Thyroid gland (tissue), 4 donors: ENCODE data around the gene KRTAP6-3. TPM values are rescaled to one million over a fixed set of nuclear protein-coding genes. Genes with fewer than 3 reads are reported as not detected.

ENCODE experiments used
- DNase-seq, 2 donors: peaks; one replicate each; pipeline ENCODE4 v3.0.0-alpha.2; 2019
- H3K27ac ChIP-seq, 3 donors: fragments of 200-600 bp; sonication (generic); 1 replicate in 2 of 3; 2 replicates in 1 of 3; pipeline ENCODE4 v1.5.1; 2016 to 2019; ENCODE audit warnings: mild to moderate bottlenecking in 1 of 3, moderate library complexity in 1 of 3
- H3K27me3 ChIP-seq: fragments of 200-600 bp; sonication (generic); one replicate; pipeline ENCODE4 v1.5.1; 2019
- H3K36me3 ChIP-seq, 2 donors: fragments of 200-600 bp; sonication (generic); one replicate each; pipeline ENCODE4 v1.5.1; 2016 to 2019
- H3K4me1 ChIP-seq, 2 donors: fragments of 200-600 bp; sonication (generic); one replicate each; pipeline ENCODE4 v1.5.1; 2017 to 2019
- H3K4me3 ChIP-seq, 3 donors: fragments of 200-600 bp; sonication (generic); replicated peaks in 1 of 3; 1 replicate in 2 of 3; 2 replicates in 1 of 3; pipeline ENCODE4 v1.5.1; 2016; ENCODE audit warnings: mild to moderate bottlenecking in 1 of 3
- H3K9me3 ChIP-seq: fragments of 200-600 bp; sonication (generic); one replicate; pipeline ENCODE4 v1.5.1; 2017
- POLR2A ChIP-seq, 2 donors: fragments of 450-650 bp; IDR thresholded peaks; one replicate each; pipeline ENCODE4 v1.6.1; 2017; ENCODE audit warnings: antibody characterized with exemption in 2 of 2, mild to moderate bottlenecking in 2 of 2, moderate library complexity in 1 of 2
- WGBS, 2 donors: methylation state at CpG; one replicate each; pipeline ENCODE4 v1.1.5; 2017; 5-methylcytosine and 5-hydroxymethylcytosine counted together
- intact Hi-C: fragments of 100-400 bp; cut with DNase I; formaldehyde crosslinking; loops from one replicate; pipeline ENCODE4 v1.15.1; 2023
- small RNA-seq: library from RNA; depleted of rRNA; stranded (forward); fragments of <200 nt; gene quantifications from one replicate; pipeline ENCODE3, GENCODE V24; 2016
- total RNA-seq, 4 donors: library from RNA; depleted of rRNA; stranded (reverse); fragments of >200 nt; gene quantifications; one replicate each; pipeline ENCODE4 v1.2.3, GENCODE V29; 2016
- TF ChIP-seq, protein P1 (sequence below), 6 experiments: fragments of 200-600 bp in 3 of 6; fragments of 450-650 bp in 3 of 6; sonication (generic) in 3 of 6; IDR thresholded peaks; one replicate each; pipeline ENCODE4 v1.5.1; 2016 to 2019; ENCODE audit warnings: antibody characterized with exemption in 6 of 6, mild to moderate bottlenecking in 2 of 6, inconsistent platforms in 1 of 6, moderate library complexity in 1 of 6

The KRTAP6-3 gene
- total RNA-seq, 4 donors from 2014 or later = not detected

DNA sequence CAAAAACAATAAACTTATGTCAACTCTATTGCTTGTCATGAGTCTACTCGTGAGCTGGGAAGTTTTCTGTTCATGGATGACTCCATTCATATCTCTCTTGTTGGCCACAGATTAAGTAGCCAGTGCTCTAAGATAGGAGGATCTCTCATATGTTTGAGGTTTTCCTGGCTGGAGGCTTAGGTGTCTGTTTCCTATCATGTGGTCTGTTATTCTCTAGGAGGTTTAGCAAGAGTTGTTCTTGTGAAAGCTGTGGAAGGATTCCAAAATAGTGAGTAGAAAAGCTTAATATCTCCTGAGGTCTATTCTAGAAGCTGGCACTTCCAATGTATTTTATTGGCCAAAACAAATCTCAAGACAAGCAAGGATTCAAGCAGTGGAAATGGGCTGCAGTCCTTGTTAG, 37.0 kb downstream of the KRTAP6-3 start:
- intact Hi-C loops = no loop called here
- no peak overlapping the region for H3K4me3 ChIP-seq
- H3K9me3 ChIP-seq = no peaks in the 10 kb centered on the region
- H3K4me1 ChIP-seq = no peaks in the 10 kb centered on the region
- WGBS, 2 donors = 76% methylated on average over 1 of the region's 1 CpG
- H3K36me3 ChIP-seq = no peaks in the 10 kb centered on the region
- no peak for DNase-seq
- H3K27me3 ChIP-seq = no peaks in the 10 kb centered on the region
- no peak overlapping the region for H3K27ac ChIP-seq
- TF ChIP-seq POLR2A (IDR thresholded peaks at IDR 0.05) = no peak
- TF ChIP-seq, protein P1, sequence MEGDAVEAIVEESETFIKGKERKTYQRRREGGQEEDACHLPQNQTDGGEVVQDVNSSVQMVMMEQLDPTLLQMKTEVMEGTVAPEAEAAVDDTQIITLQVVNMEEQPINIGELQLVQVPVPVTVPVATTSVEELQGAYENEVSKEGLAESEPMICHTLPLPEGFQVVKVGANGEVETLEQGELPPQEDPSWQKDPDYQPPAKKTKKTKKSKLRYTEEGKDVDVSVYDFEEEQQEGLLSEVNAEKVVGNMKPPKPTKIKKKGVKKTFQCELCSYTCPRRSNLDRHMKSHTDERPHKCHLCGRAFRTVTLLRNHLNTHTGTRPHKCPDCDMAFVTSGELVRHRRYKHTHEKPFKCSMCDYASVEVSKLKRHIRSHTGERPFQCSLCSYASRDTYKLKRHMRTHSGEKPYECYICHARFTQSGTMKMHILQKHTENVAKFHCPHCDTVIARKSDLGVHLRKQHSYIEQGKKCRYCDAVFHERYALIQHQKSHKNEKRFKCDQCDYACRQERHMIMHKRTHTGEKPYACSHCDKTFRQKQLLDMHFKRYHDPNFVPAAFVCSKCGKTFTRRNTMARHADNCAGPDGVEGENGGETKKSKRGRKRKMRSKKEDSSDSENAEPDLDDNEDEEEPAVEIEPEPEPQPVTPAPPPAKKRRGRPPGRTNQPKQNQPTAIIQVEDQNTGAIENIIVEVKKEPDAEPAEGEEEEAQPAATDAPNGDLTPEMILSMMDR (IDR thresholded peaks at IDR 0.05) = no peak

DNA sequence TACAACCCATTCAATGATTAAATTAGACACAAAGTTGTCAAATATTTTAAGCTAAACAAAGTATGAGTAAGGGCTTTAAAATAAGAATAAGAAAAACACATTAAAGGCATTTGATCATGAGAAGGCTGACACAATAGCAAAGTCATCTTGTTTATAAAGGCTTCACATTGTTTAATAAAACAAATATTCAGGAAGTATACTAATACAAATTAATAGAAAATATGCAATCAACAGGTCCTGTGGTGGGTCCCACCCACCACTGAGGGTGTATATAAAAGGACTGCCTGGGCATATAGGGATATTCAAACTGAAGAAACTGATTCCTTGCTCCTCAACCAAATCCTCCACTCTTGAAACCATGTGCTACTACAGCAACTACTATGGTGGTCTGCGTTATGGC, 42.7 kb downstream of the KRTAP6-3 start, which contains the start of gene KRTAP20-2:
TSS of gene KRTAP20-2 (plus strand) at position 301 of the 400 bp plus-strand sequence. CDS start at position 359, 58 bp downstream.
- no peaks in the 10 kb centered on the region for H3K36me3 ChIP-seq
- intact Hi-C loops = no loop called here

DNA sequence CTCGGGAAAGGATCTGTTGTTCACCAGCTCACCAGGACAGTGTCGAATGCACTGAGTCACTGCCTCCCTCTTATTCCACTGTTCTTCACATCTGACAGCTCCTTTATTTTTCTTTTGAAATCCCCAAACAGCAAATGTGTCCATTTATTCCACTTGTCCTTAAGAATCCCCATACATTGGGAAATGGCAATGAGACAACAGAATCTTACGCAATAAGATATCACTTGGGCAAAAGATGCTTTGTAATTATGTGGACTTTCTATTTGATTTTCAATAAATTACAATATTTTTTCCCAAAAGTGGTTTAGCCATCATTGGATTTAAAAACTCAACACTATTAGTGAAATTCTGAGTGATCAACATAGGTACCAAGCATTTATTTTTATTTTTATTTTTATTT, 46.4 kb downstream of the KRTAP6-3 start:
- Histone ChIP-seq H3K4me1 (no peaks in the 10 kb centered on the region), H3K4me3 (no peak overlapping the region), H3K36me3 (no peaks in the 10 kb centered on the region), H3K9me3 (no peaks in the 10 kb centered on the region), H3K27me3 (no peaks in the 10 kb centered on the region), H3K27ac (no peak overlapping the region)
- 85 to 92% methylated on average over 3 of the region's 3 CpGs for WGBS, 2 donors
- intact Hi-C loops = no loop called here
- TF ChIP-seq, protein P1 (IDR thresholded peaks at IDR 0.05) = no peak
- no peak for TF ChIP-seq POLR2A (IDR thresholded peaks at IDR 0.05)
- no peak for DNase-seq

More for the DNA sequence above, 42.7 kb downstream of the KRTAP6-3 start, which contains the start of gene KRTAP20-2:
- no peaks in the 10 kb centered on the region for H3K4me1 ChIP-seq
- WGBS, 2 donors = 90 to 93% methylated on average over 1 of the region's 1 CpG
- H3K27ac ChIP-seq = no peak within 1 kb of the TSS
- no peaks in the 10 kb centered on the region for H3K9me3 ChIP-seq
- no peaks in the 10 kb centered on the region for H3K27me3 ChIP-seq
- DNase-seq = no peak
- H3K4me3 ChIP-seq = no peak within 1 kb of the TSS
- TF ChIP-seq, protein P1 (IDR thresholded peaks at IDR 0.05) = no peak
- no peak for TF ChIP-seq POLR2A (IDR thresholded peaks at IDR 0.05)

DNA sequence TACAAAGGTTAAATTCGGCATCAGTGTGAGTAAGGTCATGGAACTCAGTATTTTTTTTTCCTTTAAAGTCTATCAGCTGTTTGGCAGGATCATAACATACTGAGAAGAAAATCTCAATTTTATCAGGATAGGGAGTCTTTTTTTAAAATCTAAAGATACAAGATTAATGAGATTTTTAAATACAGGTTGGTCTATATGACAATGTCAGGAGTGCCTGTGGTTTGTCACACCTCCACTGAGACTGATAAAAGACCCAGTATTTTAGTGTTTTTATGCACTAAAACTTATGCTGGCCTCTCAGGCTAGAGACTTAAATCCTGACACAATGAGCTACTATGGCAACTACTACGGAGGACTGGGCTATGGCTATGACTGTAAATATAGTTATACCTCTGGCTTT, 50.3 kb downstream of the KRTAP6-3 start, which contains the start of gene KRTAP20-3:
TSS of gene KRTAP20-3 (plus strand) at position 301 of the 400 bp plus-strand sequence.
- intact Hi-C loops = no loop called here

More for the DNA sequence above, 50.3 kb downstream of the KRTAP6-3 start, which contains the start of gene KRTAP20-3:
- no peaks in the 10 kb centered on the region for H3K27me3 ChIP-seq
- no peaks in the 10 kb centered on the region for H3K36me3 ChIP-seq
- H3K27ac ChIP-seq = no peak within 1 kb of the TSS
- 85 to 93% methylated on average over 2 of the region's 2 CpGs for WGBS, 2 donors
- no peak within 1 kb of the TSS for H3K4me3 ChIP-seq
- no peaks in the 10 kb centered on the region for H3K4me1 ChIP-seq
- no peak for TF ChIP-seq POLR2A (IDR thresholded peaks at IDR 0.05)
- TF ChIP-seq, protein P1 (IDR thresholded peaks at IDR 0.05) = no peak
- DNase-seq = no peak
- H3K9me3 ChIP-seq = no peaks in the 10 kb centered on the region

Small RNA genes lying within 50 kb of the gene (small RNA-seq; reads per million reads assigned to genes)
- gene KRTAP20-1 (not detected), gene KRTAP20-3 (not detected), gene KRTAP20-4 (not detected), gene KRTAP22-1 (not detected), gene KRTAP22-2 (not detected)

Other genes with a start within 250 kb of the KRTAP6-3 start
- not detected for gene KRTAP23-1, start 243.8 kb upstream of the KRTAP6-3 start, total RNA-seq
- gene KRTAP13-2, start 220.2 kb upstream of the KRTAP6-3 start, total RNA-seq = not detected
- gene KRTAP13-1, start 196.4 kb upstream of the KRTAP6-3 start, total RNA-seq = not detected
- not detected for gene KRTAP13-3, start 166.5 kb upstream of the KRTAP6-3 start, total RNA-seq
- gene KRTAP13-4, start 162.2 kb upstream of the KRTAP6-3 start, total RNA-seq = not detected
- gene KRTAP15-1, start 152.2 kb upstream of the KRTAP6-3 start, total RNA-seq = not detected
- gene KRTAP19-1, start 112.1 kb upstream of the KRTAP6-3 start, total RNA-seq = not detected
- gene KRTAP19-2, start 105.0 kb upstream of the KRTAP6-3 start, total RNA-seq = not detected
- not detected for gene KRTAP19-3, start 100.4 kb upstream of the KRTAP6-3 start, total RNA-seq
- gene KRTAP19-4, start 95.3 kb upstream of the KRTAP6-3 start, total RNA-seq = not detected
- not detected for gene KRTAP19-5, start 90.3 kb upstream of the KRTAP6-3 start, total RNA-seq
- not detected for gene KRTAP19-6, start 50.6 kb upstream of the KRTAP6-3 start, total RNA-seq
- gene KRTAP19-7, start 31.1 kb upstream of the KRTAP6-3 start, total RNA-seq = not detected
- gene KRTAP22-2, start 2.0 kb upstream of the KRTAP6-3 start, total RNA-seq = not detected
- gene KRTAP6-2, start 6.5 kb downstream of the KRTAP6-3 start, total RNA-seq = not detected
- not detected for gene KRTAP22-1, start 8.6 kb downstream of the KRTAP6-3 start, total RNA-seq
- gene KRTAP6-1, start 21.5 kb downstream of the KRTAP6-3 start, total RNA-seq = not detected
- not detected for gene KRTAP20-1, start 24.0 kb downstream of the KRTAP6-3 start, total RNA-seq
- gene KRTAP20-4, start 28.2 kb downstream of the KRTAP6-3 start, total RNA-seq = not detected
- gene KRTAP20-2, start 42.8 kb downstream of the KRTAP6-3 start, total RNA-seq = not detected
- not detected for gene KRTAP20-3, start 50.4 kb downstream of the KRTAP6-3 start, total RNA-seq
- gene KRTAP21-3, start 126.3 kb downstream of the KRTAP6-3 start, total RNA-seq = not detected
- not detected for gene KRTAP21-2, start 154.8 kb downstream of the KRTAP6-3 start, total RNA-seq
- gene KRTAP21-1, start 163.0 kb downstream of the KRTAP6-3 start, total RNA-seq = not detected
- gene KRTAP8-1, start 220.8 kb downstream of the KRTAP6-3 start, total RNA-seq = not detected
- not detected for gene KRTAP7-1, start 237.3 kb downstream of the KRTAP6-3 start, total RNA-seq